Stimulated activated CD8-positive, alpha-beta memory T cell treated with anti-CD3 and anti-CD28 coated beads, Interleukin-2, amount 100 ng/mL, for 48 hours (primary cell): ENCODE results near the gene MYG1.

Source experiments
- DNase-seq, 2 donors: peaks; one replicate each; pipeline ENCODE4 v3.0.0-alpha.2; 2020; ENCODE audit warnings: low read depth in 2 of 2

The MYG1 gene, protein sequence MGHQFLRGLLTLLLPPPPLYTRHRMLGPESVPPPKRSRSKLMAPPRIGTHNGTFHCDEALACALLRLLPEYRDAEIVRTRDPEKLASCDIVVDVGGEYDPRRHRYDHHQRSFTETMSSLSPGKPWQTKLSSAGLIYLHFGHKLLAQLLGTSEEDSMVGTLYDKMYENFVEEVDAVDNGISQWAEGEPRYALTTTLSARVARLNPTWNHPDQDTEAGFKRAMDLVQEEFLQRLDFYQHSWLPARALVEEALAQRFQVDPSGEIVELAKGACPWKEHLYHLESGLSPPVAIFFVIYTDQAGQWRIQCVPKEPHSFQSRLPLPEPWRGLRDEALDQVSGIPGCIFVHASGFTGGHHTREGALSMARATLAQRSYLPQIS

DNA sequence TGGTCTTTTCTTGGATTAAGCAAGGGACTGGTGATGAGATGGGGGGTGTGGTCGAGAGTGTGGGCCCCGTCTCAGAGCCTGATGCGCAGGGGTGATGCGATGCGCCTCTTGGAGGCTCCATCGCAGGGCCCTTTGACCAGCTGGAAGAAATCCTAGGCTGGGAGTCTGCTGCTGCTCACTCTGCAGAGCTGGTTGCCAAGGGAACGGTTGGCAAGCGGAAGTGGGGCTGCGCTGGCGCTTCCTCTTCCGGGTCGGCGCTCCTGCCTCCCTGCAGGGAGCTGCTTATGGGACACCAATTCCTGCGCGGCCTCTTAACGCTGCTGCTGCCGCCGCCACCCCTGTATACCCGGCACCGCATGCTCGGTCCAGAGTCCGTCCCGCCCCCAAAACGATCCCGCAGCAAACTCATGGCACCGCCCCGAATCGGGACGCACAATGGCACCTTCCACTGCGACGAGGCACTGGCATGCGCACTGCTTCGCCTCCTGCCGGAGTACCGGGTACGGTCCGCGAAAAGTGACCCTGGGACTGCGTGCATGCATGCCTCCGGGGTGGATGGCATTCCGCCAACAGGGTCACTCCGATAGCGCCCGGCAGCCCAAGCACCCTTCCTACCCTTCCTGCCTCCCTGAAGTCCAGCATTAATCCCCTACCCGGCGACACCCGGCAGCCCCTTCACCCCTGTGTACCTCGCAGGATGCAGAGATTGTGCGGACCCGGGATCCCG lies at the start of gene MYG1:
Gene MYG1 (plus strand): TSS at position 242 of the 727 bp plus-strand sequence. CDS start 43 bp downstream, at position 285.
- peak; percentile 68 to 84 for DNase-seq

GRCh38 chr12:53251477-53252348 lies 47.8 kb upstream of the MYG1 start:
- DNase-seq: peak; percentile 62 to 63

DNA sequence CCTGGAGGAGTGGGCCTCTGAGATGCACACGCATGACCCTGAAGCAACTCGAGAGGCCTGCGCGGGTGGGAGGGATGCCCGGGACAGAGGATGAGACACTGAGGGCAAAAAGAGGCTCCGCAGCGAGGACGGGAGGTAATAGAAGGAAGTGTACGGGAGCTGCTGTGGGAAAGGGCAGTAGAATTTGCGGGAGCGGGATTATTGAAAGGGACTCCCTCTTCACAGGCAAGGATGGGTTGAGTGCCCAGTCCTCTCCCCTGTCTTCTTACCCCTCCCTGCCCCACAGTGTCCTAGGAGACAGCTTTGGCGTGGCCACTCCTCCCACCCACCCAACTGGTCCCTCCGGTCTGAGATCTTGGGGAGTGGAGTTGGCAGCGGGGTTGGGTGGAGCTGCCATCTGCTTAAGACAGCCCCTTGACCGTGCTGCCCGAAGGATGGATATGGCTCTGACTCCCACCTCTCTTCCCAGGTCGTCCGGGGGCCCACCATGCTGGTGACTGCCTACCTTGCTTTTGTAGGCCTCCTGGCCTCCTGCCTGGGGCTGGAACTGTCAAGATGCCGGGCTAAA lies 47.1 kb upstream of the MYG1 start:
- DNase-seq: no peak

- DNase-seq: no peak
Observed at GRCh38 chr12:53253298-53253697, 46.2 kb upstream of the MYG1 start.

DNA sequence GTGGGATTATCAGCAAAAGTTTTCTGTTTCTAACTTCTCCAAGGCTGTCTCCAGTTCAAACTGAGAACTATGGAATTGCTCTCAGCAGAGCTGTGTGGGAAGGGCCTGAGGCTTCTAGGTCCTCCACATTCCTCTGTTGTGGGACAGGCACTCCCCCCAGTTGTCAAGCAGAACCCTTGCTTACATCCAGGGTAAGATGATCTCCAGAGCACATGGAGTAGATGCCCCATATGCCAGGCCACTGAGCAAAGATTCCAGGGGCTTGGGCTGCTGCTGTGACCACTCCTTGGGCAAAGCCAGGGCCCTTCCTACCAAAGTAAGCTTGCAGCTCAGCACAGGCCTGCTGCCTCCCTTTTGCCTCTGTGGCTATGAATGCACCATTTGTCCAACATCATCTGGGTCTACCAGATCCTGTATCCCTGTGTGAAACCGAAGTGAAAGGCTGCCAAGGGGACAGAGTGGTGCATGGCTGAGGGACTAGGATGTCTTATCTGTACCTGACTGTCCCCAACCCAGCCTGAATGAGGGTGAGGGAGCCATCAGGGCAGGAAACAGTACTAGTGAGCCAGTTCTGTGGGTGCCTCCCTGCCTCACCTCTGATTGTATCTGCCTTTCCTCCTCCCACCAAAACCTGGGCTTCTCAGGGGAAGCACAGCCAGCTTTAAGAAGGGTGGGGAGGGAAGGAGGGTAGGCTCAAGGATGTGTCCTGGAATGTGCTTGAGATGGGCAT lies 44.5 kb upstream of the MYG1 start:
- no peak for DNase-seq

DNA sequence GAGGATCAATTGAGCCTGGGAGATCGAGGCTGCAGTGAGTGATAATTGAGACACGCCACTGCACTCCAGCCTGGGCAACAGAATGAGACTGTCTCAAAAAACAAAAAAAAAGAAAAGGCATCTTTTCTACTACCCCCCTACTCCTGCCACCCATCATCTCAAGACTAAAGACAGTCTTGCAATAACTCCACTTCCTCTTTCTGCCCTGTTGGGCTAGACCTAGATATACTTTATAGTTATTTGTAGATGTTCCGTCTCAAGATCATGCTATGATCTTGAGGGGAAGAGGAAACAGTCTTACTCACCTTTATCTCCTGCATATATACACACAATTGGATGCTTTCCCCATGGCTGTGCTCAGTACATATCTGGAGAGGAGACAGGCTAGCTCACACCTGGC lies 43.5 kb upstream of the MYG1 start:
- DNase-seq: no peak

DNA sequence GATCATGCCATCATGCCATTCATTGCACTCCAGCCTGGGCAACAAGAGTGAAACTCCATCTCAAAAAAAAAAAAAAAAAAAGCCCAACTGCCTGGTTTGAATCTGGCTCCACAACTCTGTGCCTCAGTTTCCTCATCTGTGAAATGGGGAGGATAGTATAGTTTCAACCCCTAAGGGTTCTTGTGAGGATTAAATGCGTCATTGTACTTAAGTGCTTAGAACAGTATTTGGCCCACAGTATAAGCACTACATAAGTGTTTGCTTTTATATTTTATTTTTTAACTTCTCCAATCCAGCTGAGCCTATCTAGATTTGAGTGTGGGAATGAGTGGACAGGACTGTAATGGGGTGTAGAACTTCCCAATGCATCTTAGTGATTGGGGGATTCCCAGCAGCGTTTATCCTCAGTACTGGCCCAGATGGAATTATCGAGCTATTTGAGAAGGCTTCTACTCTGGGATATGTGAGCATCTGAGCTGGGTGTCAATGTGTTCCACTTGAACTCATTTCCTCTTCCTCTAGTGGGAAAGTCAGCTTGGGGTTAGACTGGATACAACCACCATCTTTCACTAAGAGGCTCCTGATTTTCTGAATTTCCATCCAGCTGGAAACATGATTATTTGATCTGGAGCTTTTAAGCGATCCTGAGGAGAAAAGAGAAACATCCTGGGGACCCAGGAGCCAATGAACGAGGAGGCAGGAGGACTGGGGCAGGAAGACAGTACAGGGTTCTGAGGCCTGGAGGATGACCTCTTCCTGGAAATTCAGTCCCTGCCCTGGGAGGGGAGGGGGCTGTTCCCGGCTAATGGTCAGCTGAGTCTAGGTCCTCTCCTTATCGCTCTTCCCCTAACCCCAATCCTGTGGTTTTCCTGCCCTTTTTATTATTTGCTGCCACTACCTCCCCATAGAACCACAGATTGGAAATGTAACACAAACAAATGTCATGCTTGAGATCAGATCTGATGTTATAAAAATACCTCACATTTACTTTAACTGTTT lies 40.7 kb upstream of the MYG1 start:
- no peak for DNase-seq

GRCh38 chr12:53259891-53260290 lies 39.6 kb upstream of the MYG1 start:
- DNase-seq: no peak

DNA sequence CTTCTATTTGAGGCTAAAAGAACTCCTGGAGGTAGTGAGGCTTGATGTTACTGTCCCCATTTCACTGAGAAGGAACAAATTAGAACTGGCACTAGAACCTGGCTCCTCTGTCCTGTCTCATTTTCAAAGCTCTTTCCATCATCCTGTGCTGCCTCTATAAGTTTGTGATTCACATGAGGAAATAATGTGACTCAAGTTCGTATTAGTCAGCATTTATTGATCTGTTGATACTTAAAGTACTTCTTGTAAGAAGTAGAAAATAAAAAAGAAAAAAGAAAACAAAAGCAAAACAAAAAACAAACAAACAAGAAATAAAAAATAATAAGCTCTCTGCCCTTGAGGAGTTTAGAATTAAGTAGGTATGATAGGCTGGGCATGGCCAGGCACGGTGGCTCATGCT lies 33.7 kb upstream of the MYG1 start:
- DNase-seq: no peak

- no peak for DNase-seq
Observed at GRCh38 chr12:53267306-53267998, 32.0 kb upstream of the MYG1 start.

- peak; percentile 82 to 83 for DNase-seq
Observed at GRCh38 chr12:53267999-53268629, 31.4 kb upstream of the MYG1 start, which contains the start of gene ESPL1. Gene ESPL1, plus strand, starts transcription at chr12:53268299. Its CDS starts 468 bp downstream, at chr12:53268767.

DNA sequence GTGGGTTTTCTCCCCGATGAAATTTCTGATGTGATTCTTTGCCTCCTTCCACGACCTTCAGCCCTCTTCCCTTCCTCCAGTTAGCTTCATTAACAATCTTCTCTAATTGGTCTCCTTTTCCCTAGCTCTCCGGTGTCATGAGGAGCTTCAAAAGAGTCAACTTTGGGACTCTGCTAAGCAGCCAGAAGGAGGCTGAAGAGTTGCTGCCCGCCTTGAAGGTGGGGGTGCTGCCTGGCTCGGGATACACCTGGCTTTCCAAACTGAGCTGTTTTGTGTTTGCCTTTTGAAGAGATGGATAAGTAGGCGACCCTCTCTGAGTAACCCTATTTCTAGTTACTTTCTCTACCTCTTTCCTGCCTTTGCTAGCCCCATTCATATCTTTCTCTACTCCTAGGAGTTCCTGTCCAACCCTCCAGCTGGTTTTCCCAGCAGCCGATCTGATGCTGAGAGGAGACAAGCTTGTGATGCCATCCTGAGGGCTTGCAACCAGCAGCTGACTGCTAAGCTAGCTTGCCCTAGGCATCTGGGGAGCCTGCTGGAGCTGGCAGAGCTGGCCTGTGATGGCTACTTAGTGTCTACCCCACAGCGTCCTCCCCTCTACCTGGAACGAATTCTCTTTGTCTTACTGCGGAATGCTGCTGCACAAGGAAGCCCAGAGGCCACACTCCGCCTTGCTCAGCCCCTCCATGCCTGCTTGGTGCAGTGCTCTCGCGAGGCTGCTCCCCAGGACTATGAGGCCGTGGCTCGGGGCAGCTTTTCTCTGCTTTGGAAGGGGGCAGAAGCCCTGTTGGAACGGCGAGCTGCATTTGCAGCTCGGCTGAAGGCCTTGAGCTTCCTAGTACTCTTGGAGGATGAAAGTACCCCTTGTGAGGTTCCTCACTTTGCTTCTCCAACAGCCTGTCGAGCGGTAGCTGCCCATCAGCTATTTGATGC lies 30.6 kb upstream of the MYG1 start:
- DNase-seq: no peak

- no peak for DNase-seq
Observed at GRCh38 chr12:53274445-53274844, 25.1 kb upstream of the MYG1 start.

GRCh38 chr12:53276511-53276910 lies 23.0 kb upstream of the MYG1 start:
- DNase-seq: no peak

DNA sequence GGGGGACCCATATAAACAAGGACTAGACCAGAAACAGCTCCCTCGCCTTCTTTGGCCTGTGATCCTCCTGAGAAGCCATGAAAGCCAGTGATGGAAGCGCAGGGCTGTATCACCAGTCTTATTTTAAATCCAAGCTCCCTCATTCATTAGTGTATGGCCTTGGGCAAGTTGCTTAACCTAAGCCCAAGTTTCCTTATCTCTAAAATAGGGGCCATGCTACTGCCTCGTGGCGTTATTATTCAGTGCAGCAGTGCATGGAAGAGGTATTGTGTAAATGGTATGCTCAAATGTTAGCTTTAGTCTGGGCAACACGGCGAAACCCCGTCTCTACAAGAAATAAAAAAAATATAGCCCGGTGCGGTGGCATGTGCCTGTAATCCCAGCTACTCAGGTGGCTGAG lies 21.5 kb upstream of the MYG1 start:
- DNase-seq: no peak

- DNase-seq: no peak
Observed at GRCh38 chr12:53279283-53279869, 20.1 kb upstream of the MYG1 start.

DNA sequence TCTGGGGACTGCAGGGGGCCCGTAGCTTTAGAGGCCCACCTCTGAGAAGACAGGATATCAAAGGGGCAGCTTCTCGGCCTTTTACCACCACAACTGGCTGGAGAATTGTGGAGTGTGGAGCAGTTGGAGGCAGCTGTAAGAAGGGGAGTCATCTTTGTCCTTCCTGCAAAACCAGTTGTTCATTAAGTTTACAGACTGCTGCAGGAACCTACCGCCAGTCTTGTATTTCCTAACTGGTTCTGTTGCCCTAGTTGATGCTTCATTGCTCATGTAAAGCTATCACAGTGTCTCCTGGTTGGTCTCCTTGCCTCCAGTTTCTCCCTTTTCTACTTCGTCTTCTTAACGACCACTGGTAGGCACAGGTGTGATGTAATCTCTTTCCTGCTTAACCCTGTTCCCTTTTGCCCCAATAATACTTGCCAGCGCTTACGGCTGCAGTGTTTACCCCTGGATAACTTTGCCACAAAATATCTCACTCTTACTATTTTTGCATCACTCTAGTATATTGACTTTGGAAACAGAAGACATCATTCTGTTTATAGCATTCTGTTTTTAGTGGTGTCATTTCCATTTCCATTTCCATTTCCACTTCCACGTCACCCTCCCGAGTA lies 19.5 kb upstream of the MYG1 start:
- DNase-seq: no peak
